Measurements from ENCODE around the gene PLA2G4B.
"Not testable (repeated sequence)": the region's sequence is repeated elsewhere in the genome, so short reads cannot be mapped to it uniquely, and the experiment has no call there.

PLA2G4B gene

GRCh38 chr15:41827290-41827879, 11.3 kb upstream of the PLA2G4B start:
- peak; percentile 42 for DNase-seq (ENCODE audit: low read depth)
- no peak for TF ChIP-seq CTCF (IDR thresholded peaks at IDR 0.05; ENCODE audit: insufficient read depth, low read depth, low read length, missing control alignments)
- H3K4me3 ChIP-seq (ENCODE audit: low read length), result peak overlapping the region; percentile 32

- no peak for TF ChIP-seq CTCF (IDR thresholded peaks at IDR 0.05; ENCODE audit: insufficient read depth, low read depth, low read length, missing control alignments)
- H3K4me3 ChIP-seq (ENCODE audit: low read length), result peak within 1 kb of the TSS; percentile 80
- peak; percentile 92 for DNase-seq (ENCODE audit: low read depth)
These were observed 10.5 kb upstream of the PLA2G4B start, which contains the start of gene JMJD7 for GRCh38 chr15:41827880-41828806. Gene JMJD7 (plus strand): TSS chr15:41828092. CDS start chr15:41828125, 33 bp downstream.

GRCh38 chr15:41828807-41829141, 9.9 kb upstream of the PLA2G4B start:
- peak overlapping the region; percentile 80 for H3K4me3 ChIP-seq (ENCODE audit: low read length)
- no peak for DNase-seq (ENCODE audit: low read depth)
- no peak for TF ChIP-seq CTCF (IDR thresholded peaks at IDR 0.05; ENCODE audit: insufficient read depth, low read depth, low read length, missing control alignments)

- H3K4me3 ChIP-seq (ENCODE audit: low read length), result no peak overlapping the region
- no peak for TF ChIP-seq CTCF (IDR thresholded peaks at IDR 0.05; ENCODE audit: insufficient read depth, low read depth, low read length, missing control alignments)
- peak; percentile 62 for DNase-seq (ENCODE audit: low read depth)
These were observed 8.5 kb upstream of the PLA2G4B start for GRCh38 chr15:41829959-41830646.

GRCh38 chr15:41831291-41831690, 7.4 kb upstream of the PLA2G4B start:
- not testable (repeated sequence) for H3K4me3 ChIP-seq (ENCODE audit: low read length); DNase-seq (ENCODE audit: low read depth)

- no peak overlapping the region for H3K4me3 ChIP-seq (ENCODE audit: low read length)
- TF ChIP-seq CTCF (IDR thresholded peaks at IDR 0.05; ENCODE audit: insufficient read depth, low read depth, low read length, missing control alignments), result no peak
- no peak for DNase-seq (ENCODE audit: low read depth)
These were observed 6.4 kb upstream of the PLA2G4B start for GRCh38 chr15:41832208-41832607.

GRCh38 chr15:41832875-41833274, 5.8 kb upstream of the PLA2G4B start:
- no peak for TF ChIP-seq CTCF (IDR thresholded peaks at IDR 0.05; ENCODE audit: insufficient read depth, low read depth, low read length, missing control alignments)
- H3K4me3 ChIP-seq (ENCODE audit: low read length), result no peak overlapping the region
- DNase-seq (ENCODE audit: low read depth), result peak; percentile 99

Data from epithelial cell of esophagus (primary cell).